NT2/D1 (cell line): ENCODE measurements around the gene ATP6V0C.

Experiments used
- DNase-seq: peaks from one replicate; pipeline ENCODE4 v3.0.0-alpha.2; 2011; ENCODE audit warnings: low read depth, low spot score
- H3K27me3 ChIP-seq: 2 replicates; pipeline ENCODE4 v1.6.0; 2011; ENCODE audit warnings: mild to moderate bottlenecking; ENCODE audit not compliant: insufficient read length, insufficient read depth
- H3K36me3 ChIP-seq: 2 replicates; pipeline ENCODE4 v1.6.1; 2011; ENCODE audit warnings: mild to moderate bottlenecking, low read length, mixed read lengths; ENCODE audit not compliant: insufficient read depth, insufficient read length
- H3K4me1 ChIP-seq: 2 replicates; pipeline ENCODE4 v1.5.1; 2011; ENCODE audit not compliant: insufficient read depth, insufficient read length
- H3K4me3 ChIP-seq: 2 replicates; pipeline ENCODE4 v1.5.1; 2011; ENCODE audit warnings: low read depth; ENCODE audit not compliant: insufficient read length
- H3K9ac ChIP-seq: 2 replicates; pipeline ENCODE4 v1.6.0; 2011; ENCODE audit warnings: low read depth; ENCODE audit not compliant: insufficient read length
- H3K9me3 ChIP-seq: 2 replicates; pipeline ENCODE4 v1.5.1; 2011; ENCODE audit warnings: mild to moderate bottlenecking, low read length; ENCODE audit not compliant: insufficient read depth
- SUZ12 ChIP-seq: IDR thresholded peaks from 2 replicates; pipeline ENCODE4 v1.6.1; 2011; ENCODE audit not compliant: insufficient read length, insufficient read depth; ENCODE audit errors: extremely low read depth
- YY1 ChIP-seq: IDR thresholded peaks from 2 replicates; pipeline ENCODE4 v1.6.1; 2011; ENCODE audit not compliant: insufficient read length, insufficient read depth
- ZNF274 ChIP-seq: IDR thresholded peaks from 2 replicates; pipeline ENCODE4 v1.6.1; 2011; ENCODE audit warnings: mild to moderate bottlenecking, low read depth, low read length

Gene ATP6V0C

DNA sequence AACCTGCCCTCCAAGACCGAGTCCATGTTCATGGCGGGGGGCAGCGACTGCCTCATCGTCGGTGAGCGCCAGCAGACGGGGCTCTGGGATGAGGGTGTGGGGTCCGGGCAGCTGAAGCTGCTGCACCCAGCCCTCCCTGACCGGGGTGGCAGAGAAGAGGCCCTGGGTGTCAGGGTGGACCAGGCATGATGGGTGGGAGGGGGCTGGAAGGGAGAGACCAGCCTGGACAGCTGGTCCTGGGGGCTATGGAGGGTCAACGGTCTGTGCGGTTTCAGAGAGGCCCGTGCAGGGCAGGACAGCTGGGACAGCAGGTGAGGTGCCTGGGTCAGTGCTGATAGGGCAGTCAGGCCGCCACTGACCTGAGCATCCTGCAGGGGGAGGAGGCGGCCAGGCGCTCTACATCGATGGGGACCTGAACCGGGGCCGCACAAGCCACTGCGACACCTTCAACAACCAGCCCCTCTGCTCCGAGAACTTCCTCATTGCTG, 13.3 kb upstream of the ATP6V0C start:
- Histone ChIP-seq H3K9ac (peak overlapping the region; percentile 70), H3K36me3 (peaks cover 34% of the 10 kb centered on the region), H3K4me3 (no peak overlapping the region), H3K27me3 (no peaks in the 10 kb centered on the region), H3K4me1 (peaks cover 24% of the 10 kb centered on the region), H3K9me3 (no peaks in the 10 kb centered on the region)
- TF ChIP-seq ZNF274 (no peak), SUZ12 (no peak), YY1 (no peak)
- DNase-seq = no peak

DNA sequence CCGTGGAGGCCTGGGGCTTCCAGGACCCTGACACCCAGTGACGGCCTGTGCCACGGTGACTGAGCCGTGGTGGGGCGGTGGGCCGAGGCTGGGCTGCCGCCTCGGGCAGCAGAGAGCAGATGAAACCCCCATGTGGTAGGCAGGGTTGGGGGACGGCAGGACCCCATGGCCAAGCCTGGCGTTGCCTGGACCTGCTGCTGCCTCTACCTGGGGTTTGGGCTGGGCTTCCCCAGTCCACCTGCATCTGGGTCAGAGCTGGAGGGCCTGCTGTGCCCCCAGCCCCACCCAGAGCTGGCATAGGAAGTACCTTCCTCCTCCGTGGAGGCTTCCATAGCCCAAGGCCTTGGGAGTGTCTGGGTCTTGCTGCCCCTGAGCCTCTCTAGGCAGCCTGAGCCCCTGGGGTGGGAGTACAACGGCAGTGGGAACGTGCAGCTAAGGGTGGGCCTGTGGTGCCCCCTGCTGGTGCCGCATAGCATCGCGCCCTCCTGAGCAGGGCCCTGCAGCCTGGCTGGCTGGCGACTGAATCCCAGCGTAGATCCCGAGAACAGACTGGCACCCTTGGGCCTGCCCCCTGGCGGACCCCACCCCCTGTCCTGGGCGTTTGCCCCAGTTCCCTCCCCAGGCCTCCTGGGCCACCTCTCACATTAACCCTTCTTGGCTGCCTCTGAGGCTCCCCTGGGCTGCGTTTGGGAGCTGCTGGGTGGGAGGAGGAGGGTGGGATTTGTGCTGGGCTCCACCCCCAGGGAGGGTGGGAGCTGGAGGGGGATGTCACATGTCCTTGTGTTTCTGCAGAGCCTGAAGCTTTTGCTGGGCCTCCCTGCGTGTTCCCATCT, 12.6 kb upstream of the ATP6V0C start:
- Histone ChIP-seq H3K4me1 (peaks cover 24% of the 10 kb centered on the region), H3K27me3 (no peaks in the 10 kb centered on the region), H3K4me3 (peak overlapping the region; percentile 28), H3K9me3 (no peaks in the 10 kb centered on the region), H3K9ac (peak overlapping the region; percentile 70), H3K36me3 (peaks cover 32% of the 10 kb centered on the region)
- TF ChIP-seq SUZ12 (no peak), ZNF274 (no peak), YY1 (no peak)
- DNase-seq = peak; percentile 76

DNA sequence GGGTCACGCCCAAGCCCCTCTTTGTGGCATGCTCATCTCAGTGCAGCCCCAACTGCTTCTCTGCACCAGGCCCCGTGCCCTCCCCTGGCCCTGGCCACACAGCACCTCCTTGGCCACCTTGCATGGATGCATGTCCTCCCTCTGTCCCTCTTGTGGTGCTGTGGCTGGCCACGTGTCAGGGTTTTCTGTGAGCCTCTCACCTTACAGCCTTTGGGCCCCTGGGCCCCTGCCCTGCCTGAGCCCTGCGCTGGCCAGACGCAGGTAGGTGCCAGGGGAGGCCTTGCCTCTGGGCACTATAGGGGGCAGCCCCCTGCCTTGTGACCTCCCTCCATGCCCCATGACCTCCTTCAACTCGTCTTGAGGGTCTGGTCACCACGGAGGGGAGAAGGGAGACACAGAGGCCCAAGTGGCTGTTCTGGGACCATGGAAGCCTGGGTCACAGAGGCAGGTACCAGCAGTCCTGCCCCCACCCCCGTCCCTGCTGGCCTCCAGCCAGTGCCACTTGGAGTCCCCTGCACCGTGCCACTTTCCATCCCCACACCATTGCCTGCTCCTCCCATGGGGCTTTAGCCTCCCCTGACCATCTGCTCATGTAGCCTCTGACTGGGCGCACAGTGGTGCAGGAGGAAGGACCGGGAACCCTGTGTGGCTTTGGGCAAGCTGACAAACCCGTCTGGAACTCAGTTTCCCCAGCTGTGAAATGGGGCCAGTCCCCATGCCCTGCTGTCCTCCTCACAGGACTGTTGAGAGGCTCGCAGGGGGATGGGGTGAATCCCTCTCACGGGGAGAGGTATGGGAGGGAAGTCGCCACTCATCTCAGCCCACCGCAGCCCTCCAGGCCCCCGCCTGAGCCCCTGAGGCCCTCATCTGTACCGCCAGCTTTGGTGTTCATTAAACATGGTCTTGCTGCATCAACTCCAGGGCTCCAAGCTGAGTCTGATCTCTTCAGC, 11.5 kb upstream of the ATP6V0C start:
- no peaks in the 10 kb centered on the region for H3K27me3 ChIP-seq
- no peak for DNase-seq
- H3K9me3 ChIP-seq = no peaks in the 10 kb centered on the region
- H3K9ac ChIP-seq = peak overlapping the region; percentile 14
- TF ChIP-seq ZNF274 = no peak
- TF ChIP-seq YY1 = no peak
- TF ChIP-seq SUZ12 = no peak
- H3K36me3 ChIP-seq = peaks cover 21% of the 10 kb centered on the region
- peaks cover 20% of the 10 kb centered on the region for H3K4me1 ChIP-seq
- H3K4me3 ChIP-seq = no peak overlapping the region

DNA sequence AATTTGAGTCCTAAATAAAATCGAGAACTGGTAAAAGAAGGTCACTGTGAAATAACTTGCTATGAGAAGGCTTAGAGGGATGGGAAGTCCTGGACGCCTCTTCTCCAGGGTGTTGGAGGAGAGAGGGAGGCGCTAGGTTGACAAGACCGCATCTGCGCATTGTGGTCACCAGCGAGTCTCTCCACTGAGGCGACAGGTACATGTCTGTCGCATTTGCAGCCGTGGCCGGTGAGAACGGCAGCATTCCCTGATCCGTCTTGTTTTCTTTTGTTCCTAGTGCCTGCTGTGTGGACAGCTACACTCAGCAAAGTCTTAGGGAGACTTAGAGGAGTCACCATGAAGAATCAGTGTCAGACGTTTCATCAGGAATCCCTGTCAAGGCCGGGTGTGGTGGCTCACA, 8.1 kb upstream of the ATP6V0C start:
- TF ChIP-seq SUZ12 = no peak
- no peak for TF ChIP-seq ZNF274
- no peak for TF ChIP-seq YY1
- DNase-seq = no peak
- peaks cover 2% of the 10 kb centered on the region for H3K36me3 ChIP-seq
- no peak overlapping the region for H3K9ac ChIP-seq
- H3K4me3 ChIP-seq = no peak overlapping the region
- H3K4me1 ChIP-seq = peaks cover 19% of the 10 kb centered on the region
- H3K9me3 ChIP-seq = no peaks in the 10 kb centered on the region
- no peaks in the 10 kb centered on the region for H3K27me3 ChIP-seq

GRCh38 chr16:2507052-2507659, 6.6 kb upstream of the ATP6V0C start:
- no peak overlapping the region for H3K4me3 ChIP-seq
- no peak for DNase-seq
- peak overlapping the region; percentile 13 for H3K9ac ChIP-seq
- no peaks in the 10 kb centered on the region for H3K27me3 ChIP-seq
- TF ChIP-seq SUZ12 = no peak
- TF ChIP-seq ZNF274 = no peak
- TF ChIP-seq YY1 = no peak
- H3K9me3 ChIP-seq = no peaks in the 10 kb centered on the region
- peaks cover 18% of the 10 kb centered on the region for H3K4me1 ChIP-seq
- no peaks in the 10 kb centered on the region for H3K36me3 ChIP-seq

GRCh38 chr16:2507665-2508064, 6.1 kb upstream of the ATP6V0C start:
- TF ChIP-seq SUZ12 (no peak), YY1 (no peak), ZNF274 (no peak)
- H3K4me3 ChIP-seq = no peak overlapping the region
- no peaks in the 10 kb centered on the region for H3K36me3 ChIP-seq
- H3K4me1 ChIP-seq = peaks cover 22% of the 10 kb centered on the region
- H3K9me3 ChIP-seq = no peaks in the 10 kb centered on the region
- no peak for DNase-seq
- H3K27me3 ChIP-seq = no peaks in the 10 kb centered on the region
- peak overlapping the region; percentile 13 for H3K9ac ChIP-seq

DNA sequence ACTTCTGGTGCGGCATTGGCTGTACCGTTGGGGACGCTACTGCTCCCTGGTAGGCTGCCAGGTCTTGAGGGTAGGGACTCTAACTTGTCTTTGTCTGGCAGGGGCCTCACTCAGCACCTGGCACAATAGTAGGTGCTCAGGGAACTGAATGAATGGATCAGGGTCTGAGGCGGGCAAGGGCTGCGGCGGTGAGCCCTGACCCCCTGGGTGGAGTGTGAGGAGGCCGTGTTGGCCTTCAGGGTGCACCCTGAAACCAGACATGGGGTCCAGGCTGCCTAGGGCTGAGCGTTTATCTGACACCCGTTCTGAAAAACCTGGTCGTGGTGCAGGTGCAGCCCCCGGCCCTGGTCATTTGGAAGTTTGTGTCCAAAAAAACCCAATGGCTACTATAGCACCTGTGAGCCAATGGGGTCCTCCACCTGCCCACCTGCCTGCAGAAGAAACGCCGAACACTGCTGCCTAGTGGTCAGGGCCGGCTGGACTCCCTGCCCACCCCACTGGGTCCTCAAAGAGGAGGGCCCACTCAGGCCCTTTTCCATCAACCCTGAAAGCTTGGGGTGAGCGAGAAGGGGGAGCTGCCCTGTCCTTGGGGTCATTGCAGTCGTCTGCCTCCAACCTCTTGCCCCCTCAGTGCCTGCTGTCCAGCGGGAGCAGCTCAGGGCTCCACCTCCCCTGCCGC, 4.9 kb upstream of the ATP6V0C start:
- peaks cover 27% of the 10 kb centered on the region for H3K4me1 ChIP-seq
- no peaks in the 10 kb centered on the region for H3K36me3 ChIP-seq
- H3K4me3 ChIP-seq = no peak overlapping the region
- no peak for DNase-seq
- H3K9ac ChIP-seq = no peak overlapping the region
- H3K27me3 ChIP-seq = no peaks in the 10 kb centered on the region
- no peaks in the 10 kb centered on the region for H3K9me3 ChIP-seq
- no peak for TF ChIP-seq SUZ12
- no peak for TF ChIP-seq YY1
- no peak for TF ChIP-seq ZNF274
